GM23248 (cell line): ENCODE results near the gene SPPL3. TPM values are rescaled to one million over a fixed set of nuclear protein-coding genes. Genes with fewer than 3 reads are reported as not detected.

ENCODE experiments used
- DNase-seq: peaks from one replicate; pipeline ENCODE4 v3.0.0-alpha.2; 2015
- H2AFZ ChIP-seq: fragments of 200-600 bp; sonication (generic); 2 replicates; pipeline ENCODE4 v1.6.1; 2016; ENCODE audit warnings: antibody characterized with exemption
- H3F3A ChIP-seq: fragments of 200-600 bp; sonication (generic); 2 replicates; pipeline ENCODE4 v1.6.1; 2016; ENCODE audit warnings: mild to moderate bottlenecking, antibody characterized with exemption, mixed run types; ENCODE audit not compliant: insufficient read depth
- H3K27ac ChIP-seq: fragments of 200-600 bp; sonication (generic); 2 replicates; pipeline ENCODE4 v1.5.1; 2016; ENCODE audit warnings: mild to moderate bottlenecking
- H3K27me3 ChIP-seq: fragments of 200-600 bp; sonication (generic); replicated peaks from 2 replicates; pipeline ENCODE4 v1.6.1; 2016; ENCODE audit warnings: mild to moderate bottlenecking; ENCODE audit not compliant: insufficient read depth
- H3K36me3 ChIP-seq: fragments of 200-600 bp; sonication (generic); 2 replicates; pipeline ENCODE4 v1.6.1; 2016; ENCODE audit warnings: low read depth, mild to moderate bottlenecking
- H3K4me1 ChIP-seq: fragments of 200-600 bp; sonication (generic); 2 replicates; pipeline ENCODE4 v1.6.1; 2016; ENCODE audit warnings: mild to moderate bottlenecking; ENCODE audit not compliant: insufficient read depth
- H3K4me2 ChIP-seq: fragments of 200-600 bp; sonication (generic); one replicate; pipeline ENCODE4 v1.6.1; 2016; ENCODE audit warnings: mild to moderate bottlenecking; ENCODE audit not compliant: unreplicated experiment
- H3K4me3 ChIP-seq: fragments of 200-600 bp; sonication (generic); 2 replicates; pipeline ENCODE4 v1.5.1; 2016; ENCODE audit warnings: mild to moderate bottlenecking
- H3K79me2 ChIP-seq: fragments of 200-600 bp; sonication (generic); 2 replicates; pipeline ENCODE4 v1.6.1; 2016; ENCODE audit warnings: mild to moderate bottlenecking; ENCODE audit not compliant: insufficient read depth
- H3K9ac ChIP-seq: fragments of 200-600 bp; sonication (generic); 2 replicates; pipeline ENCODE4 v1.6.1; 2016; ENCODE audit warnings: mild to moderate bottlenecking
- H3K9me2 ChIP-seq: fragments of 200-600 bp; sonication (generic); 2 replicates; pipeline ENCODE4 v1.6.1; 2016; ENCODE audit warnings: mixed run types, mild to moderate bottlenecking, moderate library complexity; ENCODE audit not compliant: insufficient read depth
- H3K9me3 ChIP-seq: fragments of 200-600 bp; sonication (generic); one replicate; pipeline ENCODE4 v1.6.1; 2017; ENCODE audit warnings: low read depth
- H4K20me1 ChIP-seq: fragments of 200-600 bp; sonication (generic); 2 replicates; pipeline ENCODE4 v1.6.0; 2016; ENCODE audit not compliant: insufficient read depth
- EZH2 ChIP-seq: fragments of 200-600 bp; sonication (generic); IDR thresholded peaks from 2 replicates; pipeline ENCODE4 v1.6.1; 2018; ENCODE audit warnings: antibody characterized with exemption, mild to moderate bottlenecking; ENCODE audit not compliant: insufficient read depth, poor library complexity, severe bottlenecking
- EZH2phosphoT487 ChIP-seq: fragments of 200-600 bp; sonication (generic); IDR thresholded peaks from 2 replicates; pipeline ENCODE4 v1.6.1; 2018; ENCODE audit warnings: antibody characterized with exemption, moderate library complexity, mild to moderate bottlenecking, low read depth; ENCODE audit not compliant: insufficient read depth
- WGBS, 2 experiments: methylation state at CpG; one replicate each; pipeline ENCODE4 v1.1.6; 2015 to 2017; ENCODE audit warnings: low lambda C conversion rate in 2 of 2, low coverage in 1 of 2; ENCODE audit errors: missing lambda C conversion rate in 2 of 2; 5-methylcytosine and 5-hydroxymethylcytosine counted together
- in situ Hi-C: fragments of 300-500 bp; cut with MboI; formaldehyde crosslinking; loops from 2 replicates; pipeline ENCODE4 v1.15.0; 2020
- polyA plus RNA-seq: library from polyadenylated mRNA; unstranded; fragments of >200 nt; fragmentation: Nextera tagmentation; extraction: Ambion mirVana; gene quantifications from 2 replicates; pipeline ENCODE4 v1.2.1, GENCODE V29; 2016
- total RNA-seq: library from RNA; depleted of rRNA; stranded (reverse); fragments of >200 nt; shearing (Covaris generic); gene quantifications from 2 replicates; pipeline ENCODE4 v1.2.3, GENCODE V29; 2014

Gene SPPL3
- total and polyA plus RNA-seq, 2 experiments from 2014 or later: 8.1 to 24.8 TPM

GRCh38 chr12:120944645-120945217 is 40.6 kb upstream of the SPPL3 start:
- Histone ChIP-seq H2AFZ (no peak overlapping the region), H3K4me2 (no peak overlapping the region), H3K36me3 (no peaks in the 10 kb centered on the region), H4K20me1 (no peaks in the 10 kb centered on the region), H3K27me3 (0 out of 2 replicates have a peak, but pooled peaks cover under 1% of the 10 kb centered on the region), H3K27ac (no peak overlapping the region), H3K9me2 (no peaks in the 10 kb centered on the region), H3K4me3 (no peak overlapping the region), H3K79me2 (no peaks in the 10 kb centered on the region), H3K9ac (no peak overlapping the region), H3F3A (no peaks in the 10 kb centered on the region), H3K9me3 (no peaks in the 10 kb centered on the region), H3K4me1 (no peaks in the 10 kb centered on the region)
- WGBS, 2 experiments: 49 to 51% methylated on average over 9 of the region's 9 CpGs
- TF ChIP-seq EZH2: no peak
- no peak for TF ChIP-seq EZH2phosphoT487
- DNase-seq: peak; percentile 60
- in situ Hi-C loops: no loop called here

- no peaks in the 10 kb centered on the region for H4K20me1 ChIP-seq
- no peak overlapping the region for H3K27ac ChIP-seq
- H3K4me1 ChIP-seq: no peaks in the 10 kb centered on the region
- peaks cover 13% of the 10 kb centered on the region; the same call in 1 of the 2 replicates for H3K27me3 ChIP-seq
- H3K4me2 ChIP-seq: no peak overlapping the region
- in situ Hi-C loops: no loop called here
- TF ChIP-seq EZH2phosphoT487 (no peak), EZH2 (no peak)
- no peaks in the 10 kb centered on the region for H3K9me2 ChIP-seq
- H3K36me3 ChIP-seq: no peaks in the 10 kb centered on the region
- no peaks in the 10 kb centered on the region for H3K9me3 ChIP-seq
- H3K4me3 ChIP-seq: no peak overlapping the region
- DNase-seq: no peak
- H3K79me2 ChIP-seq: no peaks in the 10 kb centered on the region
- H3F3A ChIP-seq: no peaks in the 10 kb centered on the region
- 59 to 60% methylated on average over 3 of the region's 3 CpGs for WGBS, 2 experiments
- no peak overlapping the region for H3K9ac ChIP-seq
- no peak overlapping the region for H2AFZ ChIP-seq
These were observed 39.3 kb upstream of the SPPL3 start for GRCh38 chr12:120943482-120943881.

GRCh38 chr12:120941846-120942405 is 37.8 kb upstream of the SPPL3 start:
- Histone ChIP-seq H3K4me3 (no peak overlapping the region), H3K9me3 (no peaks in the 10 kb centered on the region), H3K79me2 (no peaks in the 10 kb centered on the region), H3F3A (no peaks in the 10 kb centered on the region), H3K27ac (no peak overlapping the region), H3K9ac (no peak overlapping the region), H3K4me2 (no peak overlapping the region), H3K27me3 (peaks cover 15% of the 10 kb centered on the region; the same call in 1 of the 2 replicates), H2AFZ (no peak overlapping the region), H3K36me3 (no peaks in the 10 kb centered on the region), H3K4me1 (no peaks in the 10 kb centered on the region), H4K20me1 (no peaks in the 10 kb centered on the region), H3K9me2 (no peaks in the 10 kb centered on the region)
- DNase-seq: no peak
- WGBS, 2 experiments: 45 to 47% methylated on average over 3 of the region's 3 CpGs
- in situ Hi-C loops: no loop called here
- TF ChIP-seq EZH2phosphoT487 (no peak), EZH2 (no peak)

GRCh38 chr12:120941412-120941811 is 37.3 kb upstream of the SPPL3 start:
- WGBS, 2 experiments: 74 to 79% methylated on average over 4 of the region's 4 CpGs

More at GRCh38 chr12:120941412-120941811, 37.3 kb upstream of the SPPL3 start:
- Histone ChIP-seq H3F3A (no peaks in the 10 kb centered on the region), H2AFZ (no peak overlapping the region), H3K27me3 (peaks cover 15% of the 10 kb centered on the region; the same call in 1 of the 2 replicates), H3K27ac (no peak overlapping the region), H3K9me2 (no peaks in the 10 kb centered on the region), H3K79me2 (no peaks in the 10 kb centered on the region), H3K9me3 (no peaks in the 10 kb centered on the region), H4K20me1 (no peaks in the 10 kb centered on the region), H3K4me1 (no peaks in the 10 kb centered on the region), H3K36me3 (no peaks in the 10 kb centered on the region), H3K9ac (no peak overlapping the region), H3K4me2 (no peak overlapping the region), H3K4me3 (no peak overlapping the region)
- TF ChIP-seq EZH2: no peak
- no peak for TF ChIP-seq EZH2phosphoT487
- in situ Hi-C loops: no loop called here
- DNase-seq: no peak
